NCI-H1048 (cell line): ENCODE measurements around the gene SLC11A1.

Source experiments
- DNase-seq: peaks from one replicate; lab custom pipeline; 2025; lab: John Stamatoyannopoulos, UW

Gene SLC11A1

GRCh38 chr2:218367415-218368149 lies 14.5 kb upstream of the SLC11A1 start:
- no peak for DNase-seq

- no peak for DNase-seq
Observed at GRCh38 chr2:218368150-218368528, 13.9 kb upstream of the SLC11A1 start.

- no peak for DNase-seq
Observed at GRCh38 chr2:218368621-218369153, 13.4 kb upstream of the SLC11A1 start.

GRCh38 chr2:218369330-218369729 lies 12.7 kb upstream of the SLC11A1 start:
- DNase-seq: no peak

GRCh38 chr2:218370410-218371063 lies 11.5 kb upstream of the SLC11A1 start:
- no peak for DNase-seq

- no peak for DNase-seq
Observed at GRCh38 chr2:218371983-218372350, 10.1 kb upstream of the SLC11A1 start.

GRCh38 chr2:218374795-218375194 lies 7.3 kb upstream of the SLC11A1 start:
- DNase-seq: no peak

GRCh38 chr2:218375212-218375611 lies 6.9 kb upstream of the SLC11A1 start:
- DNase-seq: no peak

- no peak for DNase-seq
Observed at GRCh38 chr2:218378053-218378452, 4.0 kb upstream of the SLC11A1 start.

GRCh38 chr2:218382785-218383184 lies 712 bp downstream of the SLC11A1 start:
- no peak for DNase-seq

GRCh38 chr2:218383892-218384519 lies 1.9 kb downstream of the SLC11A1 start:
- no peak for DNase-seq

GRCh38 chr2:218384975-218385374 lies 2.9 kb downstream of the SLC11A1 start:
- DNase-seq: no peak

GRCh38 chr2:218386505-218387368 lies 4.7 kb downstream of the SLC11A1 start:
- DNase-seq: no peak

- DNase-seq: no peak
Observed at GRCh38 chr2:218387369-218388194, 5.5 kb downstream of the SLC11A1 start.

- no peak for DNase-seq
Observed at GRCh38 chr2:218389333-218390150, 7.5 kb downstream of the SLC11A1 start.

GRCh38 chr2:218391202-218391601 lies 9.1 kb downstream of the SLC11A1 start:
- no peak for DNase-seq

GRCh38 chr2:218392459-218392858 lies 10.4 kb downstream of the SLC11A1 start:
- DNase-seq: no peak

GRCh38 chr2:218392891-218393462 lies 10.9 kb downstream of the SLC11A1 start:
- DNase-seq: no peak

- no peak for DNase-seq
Observed at GRCh38 chr2:218393750-218394290, 11.7 kb downstream of the SLC11A1 start.
